GM10847 (cell line): ENCODE data around the gene VAPB.
A peak's percentile ranks its signal among the peaks of the same experiment; 100 is the strongest.

Experiments
- POLR2A ChIP-seq: IDR thresholded peaks from 2 replicates; pipeline ENCODE4 v1.6.1; 2011; ENCODE audit not compliant: insufficient read length; ENCODE audit errors: extremely low read depth

The VAPB gene

GRCh38 chr20:58388882-58389323 is at the start of gene VAPB:
VAPB (plus strand) TSS chr20:58389229; CDS start chr20:58389460, 231 bp downstream.
- TF ChIP-seq POLR2A = peak; percentile 55

- TF ChIP-seq POLR2A = no peak
These were observed 49.3 kb upstream of the VAPB start for GRCh38 chr20:58339741-58340140.

- TF ChIP-seq POLR2A = no peak
These were observed 48.9 kb upstream of the VAPB start for GRCh38 chr20:58340151-58340550.

GRCh38 chr20:58340853-58341252 is 48.2 kb upstream of the VAPB start:
- no peak for TF ChIP-seq POLR2A

GRCh38 chr20:58342104-58342945 is 46.7 kb upstream of the VAPB start:
- no peak for TF ChIP-seq POLR2A

- TF ChIP-seq POLR2A = no peak
These were observed 44.3 kb upstream of the VAPB start for GRCh38 chr20:58344741-58345140.

GRCh38 chr20:58349570-58349969 is 39.5 kb upstream of the VAPB start:
- no peak for TF ChIP-seq POLR2A

GRCh38 chr20:58352468-58352867 is 36.6 kb upstream of the VAPB start:
- TF ChIP-seq POLR2A = no peak

- TF ChIP-seq POLR2A = no peak
These were observed 29.6 kb upstream of the VAPB start for GRCh38 chr20:58359441-58359840.

- TF ChIP-seq POLR2A = no peak
These were observed 28.1 kb upstream of the VAPB start for GRCh38 chr20:58360936-58361335.

- TF ChIP-seq POLR2A = no peak
These were observed 27.4 kb upstream of the VAPB start for GRCh38 chr20:58361481-58362205.

GRCh38 chr20:58362206-58362516 is 26.9 kb upstream of the VAPB start:
- no peak for TF ChIP-seq POLR2A

GRCh38 chr20:58362970-58363369 is 26.1 kb upstream of the VAPB start:
- no peak for TF ChIP-seq POLR2A

GRCh38 chr20:58366866-58367265 is 22.2 kb upstream of the VAPB start:
- no peak for TF ChIP-seq POLR2A

GRCh38 chr20:58372806-58373205 is 16.2 kb upstream of the VAPB start:
- no peak for TF ChIP-seq POLR2A
